ENCODE data around the gene RAB38. TPM values are rescaled to one million over a fixed set of nuclear protein-coding genes. Genes with fewer than 3 reads are reported as not detected.
A peak's percentile ranks its signal among the peaks of the same experiment; 100 is the strongest.

The RAB38 gene
- polyA plus RNA-seq (2013, experiment 1 of 2) = 17.8 TPM
- polyA plus RNA-seq (2013, experiment 2 of 2) = 17.3 TPM

DNA sequence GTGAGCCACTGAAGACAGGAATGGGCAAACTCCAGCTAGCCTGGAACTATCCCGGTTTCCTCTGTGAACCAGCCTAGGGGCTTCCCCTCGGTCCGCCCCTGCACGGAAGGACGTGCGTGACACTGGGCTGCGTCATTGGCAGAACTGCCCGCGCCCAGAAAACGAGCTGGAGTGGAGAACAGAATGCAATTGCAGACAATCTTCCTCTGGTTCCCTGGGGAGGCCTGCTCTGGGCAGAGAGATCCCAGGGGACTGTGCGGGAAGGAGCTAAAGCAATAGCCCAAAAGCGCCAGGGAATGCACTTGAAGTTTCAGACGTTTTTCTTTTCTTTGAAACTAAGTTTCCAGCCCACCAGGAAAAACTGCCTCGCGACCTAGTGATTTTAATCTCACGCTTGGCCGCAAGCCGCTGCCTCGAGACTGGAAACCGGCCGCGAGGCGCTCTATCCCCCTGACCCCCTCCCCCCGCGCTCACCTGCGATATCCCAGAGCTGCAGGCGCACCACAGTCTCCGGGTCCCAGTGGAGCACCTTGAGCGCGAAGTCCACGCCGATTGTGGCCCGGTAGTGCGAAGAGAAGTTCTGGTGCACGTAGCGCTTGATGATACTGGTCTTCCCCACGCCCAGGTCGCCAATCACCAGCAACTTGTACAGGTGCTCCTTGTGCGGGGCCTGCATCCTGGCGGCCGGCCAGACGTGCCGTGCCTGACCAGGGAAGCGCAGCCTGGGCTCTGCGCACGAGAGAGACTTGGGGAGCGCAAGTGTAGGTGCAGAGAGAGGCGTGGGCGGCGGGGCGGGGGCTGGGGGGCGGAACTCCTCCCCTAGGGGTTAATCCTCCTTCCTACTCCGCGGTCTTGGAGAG is at the start of gene RAB38:
Gene RAB38 (minus strand): TSS at position 735 of the 860 bp plus-strand sequence. CDS start 59 bp downstream, at position 676.
- Histone ChIP-seq H3K4me1 (ENCODE audit: control insufficient read depth, low read depth, low read length) (no peaks in the 10 kb centered on the region), H3K79me2 (ENCODE audit: control insufficient read depth, insufficient read depth, low read length) (no peaks in the 10 kb centered on the region), H3K18ac (ENCODE audit: low read length) (peak within 1 kb of the TSS; percentile 20), H3K56ac (ENCODE audit: low read length) (peak within 1 kb of the TSS; percentile 73), H2BK120ac (ENCODE audit: low read depth, low read length) (no peak within 1 kb of the TSS), H2BK5ac (ENCODE audit: low read length) (no peak within 1 kb of the TSS), H3K27me3 (ENCODE audit: insufficient read depth, low read length, poor library complexity) (no peaks in the 10 kb centered on the region), H4K8ac (ENCODE audit: low read depth, low read length) (no peak within 1 kb of the TSS), H3K27ac (ENCODE audit: low read depth, low read length) (no peak within 1 kb of the TSS), H2AK5ac (ENCODE audit: low read length) (no peak within 1 kb of the TSS), H3K9ac (ENCODE audit: low read length) (peak within 1 kb of the TSS; percentile 41), H3K4me2 (ENCODE audit: low read length) (peak within 1 kb of the TSS; percentile 70), H4K5ac (ENCODE audit: low read length) (no peak within 1 kb of the TSS), H3K4me3 (ENCODE audit: low read length) (peak within 1 kb of the TSS; percentile 11), H2BK15ac (replicated peaks; ENCODE audit: low read depth) (no peak within 1 kb of the TSS), H3K23ac (ENCODE audit: low read length) (no peak within 1 kb of the TSS), H3K79me1 (ENCODE audit: low read length) (no peaks in the 10 kb centered on the region), H3K36me3 (ENCODE audit: control insufficient read depth, insufficient read depth, low read length) (no peaks in the 10 kb centered on the region), H3K4ac (ENCODE audit: low read depth, low read length) (no peak within 1 kb of the TSS)
- no CpG with 5 or more reads among the region's 54 CpGs for WGBS (ENCODE audit: extremely low coverage, insufficient coverage, low lambda C conversion rate)
- DNase-seq = peak; percentile 74

GRCh38 chr11:88213406-88213805 is 38.2 kb upstream of the RAB38 start:
- Histone ChIP-seq H2BK15ac (replicated peaks; ENCODE audit: low read depth) (no peak overlapping the region), H3K27me3 (ENCODE audit: insufficient read depth, low read length, poor library complexity) (no peaks in the 10 kb centered on the region), H3K18ac (ENCODE audit: low read length) (no peak overlapping the region), H3K79me2 (ENCODE audit: control insufficient read depth, insufficient read depth, low read length) (no peaks in the 10 kb centered on the region), H3K36me3 (ENCODE audit: control insufficient read depth, insufficient read depth, low read length) (no peaks in the 10 kb centered on the region), H4K8ac (ENCODE audit: low read depth, low read length) (no peak overlapping the region), H3K4me1 (ENCODE audit: control insufficient read depth, low read depth, low read length) (no peaks in the 10 kb centered on the region), H2BK5ac (ENCODE audit: low read length) (no peak overlapping the region), H3K56ac (ENCODE audit: low read length) (no peak overlapping the region), H3K4me3 (ENCODE audit: low read length) (no peak overlapping the region), H3K4ac (ENCODE audit: low read depth, low read length) (no peak overlapping the region), H2BK120ac (ENCODE audit: low read depth, low read length) (no peak overlapping the region), H4K5ac (ENCODE audit: low read length) (no peak overlapping the region), H3K9ac (ENCODE audit: low read length) (no peak overlapping the region), H3K27ac (ENCODE audit: low read depth, low read length) (no peak overlapping the region), H3K4me2 (ENCODE audit: low read length) (no peak overlapping the region), H3K79me1 (ENCODE audit: low read length) (no peaks in the 10 kb centered on the region), H2AK5ac (ENCODE audit: low read length) (no peak overlapping the region), H3K23ac (ENCODE audit: low read length) (no peak overlapping the region)
- DNase-seq = no peak

DNA sequence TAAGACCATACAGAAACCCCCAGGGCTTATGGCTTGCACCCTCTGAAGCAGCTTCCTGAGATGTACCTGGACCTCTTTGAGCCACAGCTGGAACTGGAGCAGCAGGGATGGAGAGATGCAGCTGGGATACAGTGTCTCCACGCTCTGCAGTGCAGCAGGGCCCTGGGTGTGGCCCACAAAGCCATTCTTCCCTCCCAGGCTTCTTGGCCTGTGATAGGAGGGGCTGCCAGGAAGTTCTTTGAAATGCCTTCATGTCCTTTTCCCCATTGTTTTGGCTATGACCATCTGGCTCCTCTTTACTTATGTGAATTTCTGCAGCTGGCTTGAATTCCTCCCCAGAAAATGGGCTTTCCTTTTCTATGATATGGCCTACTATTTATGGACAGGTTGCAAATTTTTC is 37.1 kb upstream of the RAB38 start:
- H3K27ac ChIP-seq (ENCODE audit: low read depth, low read length) = no peak overlapping the region
- no peak overlapping the region for H4K8ac ChIP-seq (ENCODE audit: low read depth, low read length)
- H2BK5ac ChIP-seq (ENCODE audit: low read length) = no peak overlapping the region
- no peak overlapping the region for H3K56ac ChIP-seq (ENCODE audit: low read length)
- no peak overlapping the region for H3K4ac ChIP-seq (ENCODE audit: low read depth, low read length)
- H3K4me2 ChIP-seq (ENCODE audit: low read length) = no peak overlapping the region
- H3K79me2 ChIP-seq (ENCODE audit: control insufficient read depth, insufficient read depth, low read length) = no peaks in the 10 kb centered on the region
- no peak overlapping the region for H2BK15ac ChIP-seq (replicated peaks; ENCODE audit: low read depth)
- no peak overlapping the region for H4K5ac ChIP-seq (ENCODE audit: low read length)
- no peaks in the 10 kb centered on the region for H3K79me1 ChIP-seq (ENCODE audit: low read length)
- WGBS (ENCODE audit: extremely low coverage, insufficient coverage, low lambda C conversion rate) = no CpG with 5 or more reads among the region's 1 CpG
- no peak overlapping the region for H3K23ac ChIP-seq (ENCODE audit: low read length)
- H2AK5ac ChIP-seq (ENCODE audit: low read length) = no peak overlapping the region
- H2BK120ac ChIP-seq (ENCODE audit: low read depth, low read length) = no peak overlapping the region
- no peak for DNase-seq
- no peaks in the 10 kb centered on the region for H3K27me3 ChIP-seq (ENCODE audit: insufficient read depth, low read length, poor library complexity)
- no peaks in the 10 kb centered on the region for H3K4me1 ChIP-seq (ENCODE audit: control insufficient read depth, low read depth, low read length)
- H3K9ac ChIP-seq (ENCODE audit: low read length) = no peak overlapping the region
- no peaks in the 10 kb centered on the region for H3K36me3 ChIP-seq (ENCODE audit: control insufficient read depth, insufficient read depth, low read length)
- no peak overlapping the region for H3K18ac ChIP-seq (ENCODE audit: low read length)
- no peak overlapping the region for H3K4me3 ChIP-seq (ENCODE audit: low read length)

DNA sequence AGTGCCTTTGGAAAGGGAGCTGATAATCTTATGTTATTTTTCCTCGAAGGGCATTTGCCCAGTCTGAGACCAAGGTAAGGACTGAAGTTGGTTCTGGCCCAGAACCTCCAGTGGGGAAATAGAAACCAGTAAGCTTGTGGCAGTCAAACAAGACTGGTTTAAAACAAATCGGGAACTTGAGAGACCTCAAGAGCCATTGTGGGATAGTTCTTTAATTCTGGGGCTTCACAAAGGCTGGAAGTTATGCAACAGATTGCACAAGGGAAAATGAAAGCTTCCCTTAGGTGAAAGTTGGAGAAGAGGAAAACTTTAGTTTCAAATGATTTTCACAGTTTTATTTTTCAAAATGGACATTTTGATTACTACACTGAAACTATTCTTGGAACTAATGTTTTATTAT is 33.5 kb upstream of the RAB38 start:
- H3K36me3 ChIP-seq (ENCODE audit: control insufficient read depth, insufficient read depth, low read length) = no peaks in the 10 kb centered on the region
- no peak for DNase-seq
- H2BK15ac ChIP-seq (replicated peaks; ENCODE audit: low read depth) = no peak overlapping the region
- H3K23ac ChIP-seq (ENCODE audit: low read length) = no peak overlapping the region
- H3K4me3 ChIP-seq (ENCODE audit: low read length) = no peak overlapping the region
- no peaks in the 10 kb centered on the region for H3K79me1 ChIP-seq (ENCODE audit: low read length)
- no peak overlapping the region for H3K27ac ChIP-seq (ENCODE audit: low read depth, low read length)
- no peaks in the 10 kb centered on the region for H3K4me1 ChIP-seq (ENCODE audit: control insufficient read depth, low read depth, low read length)
- H2AK5ac ChIP-seq (ENCODE audit: low read length) = no peak overlapping the region
- no peak overlapping the region for H3K18ac ChIP-seq (ENCODE audit: low read length)
- no CpG with 5 or more reads among the region's 2 CpGs for WGBS (ENCODE audit: extremely low coverage, insufficient coverage, low lambda C conversion rate)
- H2BK5ac ChIP-seq (ENCODE audit: low read length) = no peak overlapping the region
- no peaks in the 10 kb centered on the region for H3K79me2 ChIP-seq (ENCODE audit: control insufficient read depth, insufficient read depth, low read length)
- no peak overlapping the region for H4K8ac ChIP-seq (ENCODE audit: low read depth, low read length)
- H3K27me3 ChIP-seq (ENCODE audit: insufficient read depth, low read length, poor library complexity) = no peaks in the 10 kb centered on the region
- no peak overlapping the region for H3K4ac ChIP-seq (ENCODE audit: low read depth, low read length)
- H2BK120ac ChIP-seq (ENCODE audit: low read depth, low read length) = no peak overlapping the region
- H3K4me2 ChIP-seq (ENCODE audit: low read length) = no peak overlapping the region
- H3K56ac ChIP-seq (ENCODE audit: low read length) = no peak overlapping the region
- H4K5ac ChIP-seq (ENCODE audit: low read length) = no peak overlapping the region
- H3K9ac ChIP-seq (ENCODE audit: low read length) = no peak overlapping the region

DNA sequence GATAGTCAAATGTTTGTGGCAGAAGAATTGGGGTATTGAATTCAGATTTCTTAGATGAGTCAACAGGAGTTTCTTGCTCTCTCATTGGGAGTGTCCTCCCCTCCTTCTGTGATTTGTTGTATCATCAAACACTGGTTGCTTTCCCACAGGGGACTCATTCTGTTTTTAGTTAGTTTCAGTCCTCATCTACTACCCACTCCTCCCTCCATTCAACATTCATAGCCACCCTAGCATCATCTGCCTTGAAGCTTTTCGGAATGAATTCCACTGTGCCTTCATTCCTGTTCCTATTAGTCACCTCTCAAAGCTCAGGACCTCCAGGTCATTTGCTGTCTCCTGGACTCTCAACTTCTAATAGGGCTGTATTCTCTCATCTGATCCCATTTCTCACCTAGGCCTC is 31.5 kb upstream of the RAB38 start:
- no peak overlapping the region for H4K8ac ChIP-seq (ENCODE audit: low read depth, low read length)
- no peak overlapping the region for H3K4ac ChIP-seq (ENCODE audit: low read depth, low read length)
- peak; percentile 63 for DNase-seq
- H3K18ac ChIP-seq (ENCODE audit: low read length) = no peak overlapping the region
- H3K9ac ChIP-seq (ENCODE audit: low read length) = no peak overlapping the region
- no peaks in the 10 kb centered on the region for H3K27me3 ChIP-seq (ENCODE audit: insufficient read depth, low read length, poor library complexity)
- H2BK5ac ChIP-seq (ENCODE audit: low read length) = no peak overlapping the region
- no peaks in the 10 kb centered on the region for H3K4me1 ChIP-seq (ENCODE audit: control insufficient read depth, low read depth, low read length)
- H2BK15ac ChIP-seq (replicated peaks; ENCODE audit: low read depth) = no peak overlapping the region
- no peaks in the 10 kb centered on the region for H3K79me2 ChIP-seq (ENCODE audit: control insufficient read depth, insufficient read depth, low read length)
- no CpG with 5 or more reads among the region's 1 CpG for WGBS (ENCODE audit: extremely low coverage, insufficient coverage, low lambda C conversion rate)
- H3K79me1 ChIP-seq (ENCODE audit: low read length) = no peaks in the 10 kb centered on the region
- no peak overlapping the region for H3K23ac ChIP-seq (ENCODE audit: low read length)
- H4K5ac ChIP-seq (ENCODE audit: low read length) = no peak overlapping the region
- no peak overlapping the region for H3K4me2 ChIP-seq (ENCODE audit: low read length)
- H2BK120ac ChIP-seq (ENCODE audit: low read depth, low read length) = no peak overlapping the region
- no peak overlapping the region for H2AK5ac ChIP-seq (ENCODE audit: low read length)
- no peak overlapping the region for H3K4me3 ChIP-seq (ENCODE audit: low read length)
- no peaks in the 10 kb centered on the region for H3K36me3 ChIP-seq (ENCODE audit: control insufficient read depth, insufficient read depth, low read length)
- no peak overlapping the region for H3K56ac ChIP-seq (ENCODE audit: low read length)
- no peak overlapping the region for H3K27ac ChIP-seq (ENCODE audit: low read depth, low read length)

DNA sequence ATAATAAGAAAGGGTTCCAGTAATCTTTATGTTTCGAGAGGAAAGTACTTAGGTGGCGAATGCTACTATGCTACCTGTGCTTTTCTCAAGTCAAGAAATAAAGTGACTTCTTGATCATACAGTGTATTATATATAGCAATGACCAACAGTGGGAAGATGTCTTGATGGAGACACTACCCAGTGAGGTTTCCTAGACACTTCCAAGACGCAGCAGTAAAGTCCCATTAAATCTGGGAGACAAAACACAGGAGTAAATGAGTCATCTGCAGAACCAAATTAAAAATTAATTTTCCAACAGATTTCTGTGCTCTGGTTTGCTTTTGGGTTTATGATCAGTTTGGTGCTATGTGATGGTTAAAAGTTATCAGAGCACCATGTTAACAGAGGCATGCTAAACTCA is 29.1 kb upstream of the RAB38 start:
- Histone ChIP-seq H3K4me2 (ENCODE audit: low read length) (no peak overlapping the region), H3K27me3 (ENCODE audit: insufficient read depth, low read length, poor library complexity) (no peaks in the 10 kb centered on the region), H2BK120ac (ENCODE audit: low read depth, low read length) (no peak overlapping the region), H3K4me3 (ENCODE audit: low read length) (no peak overlapping the region), H4K5ac (ENCODE audit: low read length) (no peak overlapping the region), H3K23ac (ENCODE audit: low read length) (no peak overlapping the region), H3K9ac (ENCODE audit: low read length) (no peak overlapping the region), H3K79me2 (ENCODE audit: control insufficient read depth, insufficient read depth, low read length) (no peaks in the 10 kb centered on the region), H3K18ac (ENCODE audit: low read length) (no peak overlapping the region), H3K56ac (ENCODE audit: low read length) (no peak overlapping the region), H2BK5ac (ENCODE audit: low read length) (no peak overlapping the region), H3K27ac (ENCODE audit: low read depth, low read length) (no peak overlapping the region), H3K79me1 (ENCODE audit: low read length) (no peaks in the 10 kb centered on the region), H3K4ac (ENCODE audit: low read depth, low read length) (no peak overlapping the region), H2AK5ac (ENCODE audit: low read length) (no peak overlapping the region), H2BK15ac (replicated peaks; ENCODE audit: low read depth) (no peak overlapping the region), H4K8ac (ENCODE audit: low read depth, low read length) (no peak overlapping the region), H3K4me1 (ENCODE audit: control insufficient read depth, low read depth, low read length) (no peaks in the 10 kb centered on the region), H3K36me3 (ENCODE audit: control insufficient read depth, insufficient read depth, low read length) (no peaks in the 10 kb centered on the region)
- no CpG with 5 or more reads among the region's 3 CpGs for WGBS (ENCODE audit: extremely low coverage, insufficient coverage, low lambda C conversion rate)
- DNase-seq = no peak
